BE2C (cell line): ENCODE data around the gene MED19.
A peak's percentile ranks its signal among the peaks of the same experiment; 100 is the strongest.

ENCODE experiments used
- DNase-seq: peaks from one replicate; pipeline ENCODE4 v3.0.0-alpha.2; 2020
- H3K27me3 ChIP-seq: fragments of 250-450 bp; sonication (Bioruptor Pico); 2 replicates; pipeline ENCODE4 v1.5.1; 2020; ENCODE audit warnings: mild to moderate bottlenecking
- H3K36me3 ChIP-seq: fragments of 250-450 bp; sonication (Bioruptor Pico); 2 replicates; pipeline ENCODE4 v1.5.1; 2020; ENCODE audit warnings: mild to moderate bottlenecking
- H3K4me1 ChIP-seq: fragments of 250-450 bp; sonication (Bioruptor Pico); 2 replicates; pipeline ENCODE4 v1.5.1; 2020
- H3K4me3 ChIP-seq: 2 replicates; pipeline ENCODE4 v1.5.1; 2011; ENCODE audit warnings: low read depth, low read length
- H3K9me3 ChIP-seq: fragments of 250-450 bp; sonication (Bioruptor Pico); 2 replicates; pipeline ENCODE4 v1.5.1; 2020
- CTCF ChIP-seq: IDR thresholded peaks from 2 replicates; pipeline ENCODE4 v1.5.1; 2012; ENCODE audit warnings: mild to moderate bottlenecking, low read depth, low read length

MED19 gene

GRCh38 chr11:57659669-57660068, 52.3 kb downstream of the MED19 start:
- no peaks in the 10 kb centered on the region for H3K4me1 ChIP-seq
- TF ChIP-seq CTCF = no peak
- no peaks in the 10 kb centered on the region for H3K27me3 ChIP-seq
- DNase-seq = no peak
- H3K9me3 ChIP-seq = no peaks in the 10 kb centered on the region
- H3K4me3 ChIP-seq = no peak overlapping the region
- H3K36me3 ChIP-seq = no peaks in the 10 kb centered on the region

DNA sequence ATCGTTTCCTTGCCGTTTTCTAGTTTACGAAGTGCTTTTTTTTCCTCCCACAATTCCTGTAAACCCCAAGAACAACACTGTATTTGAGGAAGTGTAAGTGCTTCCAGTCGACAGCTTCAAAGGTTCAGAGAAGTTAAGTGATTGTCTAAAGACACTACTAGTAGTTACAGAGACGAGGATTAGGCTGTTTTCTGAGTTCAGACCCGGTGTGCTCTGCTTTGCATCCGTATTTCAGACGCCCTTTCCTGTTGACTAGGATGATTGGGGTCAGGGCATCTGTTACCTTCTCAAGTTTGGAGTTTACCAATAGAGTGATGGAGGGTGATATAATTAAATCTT, 54.0 kb downstream of the MED19 start:
- no peak for DNase-seq
- H3K36me3 ChIP-seq = no peaks in the 10 kb centered on the region

DNA sequence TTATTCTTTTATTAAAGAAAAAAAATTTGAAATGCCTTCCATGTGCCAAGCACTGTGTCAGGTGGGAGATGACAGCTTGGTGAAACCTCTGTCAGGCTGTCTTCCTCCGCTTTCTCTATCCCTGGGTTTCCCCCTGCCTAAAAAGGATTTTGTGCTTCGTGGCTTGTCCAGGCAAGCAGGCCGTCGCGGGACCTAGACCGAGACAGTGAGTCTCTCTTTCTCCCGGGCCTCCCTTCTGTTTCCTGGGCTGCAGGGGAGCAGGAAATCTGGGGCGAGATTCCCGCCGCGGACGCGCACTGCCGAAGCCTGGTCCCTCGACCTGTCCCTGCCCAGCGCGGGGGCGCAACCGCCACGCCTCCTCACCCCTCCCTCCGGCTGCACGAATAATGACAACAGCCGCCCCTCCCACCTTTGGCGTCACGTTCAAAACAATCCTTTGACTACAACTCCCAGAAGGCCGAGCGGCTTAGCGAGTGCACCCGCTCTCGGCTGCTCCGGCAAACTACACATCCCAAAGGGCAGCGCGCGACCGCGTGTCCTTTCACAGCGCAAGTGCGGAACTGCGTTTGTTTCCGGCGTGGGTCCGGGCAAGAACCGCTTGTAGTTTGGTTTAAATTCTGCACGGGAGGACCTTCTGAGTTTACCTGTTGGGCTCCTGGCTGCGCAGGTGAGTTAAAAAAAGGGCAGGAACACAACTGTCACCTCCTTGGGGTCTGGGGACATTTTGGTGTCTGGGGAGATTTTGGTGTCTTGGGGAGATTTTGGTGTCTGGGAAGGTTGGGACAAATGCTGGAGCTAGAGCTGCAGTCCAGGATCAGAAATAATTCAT, 54.6 kb downstream of the MED19 start, which contains the start of gene CLP1:
CLP1 (plus strand) TSS at position 569 of the 829 bp plus-strand sequence. CDS start 1,715 bp downstream, outside the sequence.
- DNase-seq = peak; percentile 94
- Histone ChIP-seq H3K4me1 (no peaks in the 10 kb centered on the region), H3K27me3 (no peaks in the 10 kb centered on the region), H3K4me3 (peak within 1 kb of the TSS; percentile 74), H3K36me3 (no peaks in the 10 kb centered on the region), H3K9me3 (no peaks in the 10 kb centered on the region)
- no peak for TF ChIP-seq CTCF

More for the DNA sequence above, 54.0 kb downstream of the MED19 start:
- H3K9me3 ChIP-seq = no peaks in the 10 kb centered on the region
- no peak for TF ChIP-seq CTCF
- H3K27me3 ChIP-seq = no peaks in the 10 kb centered on the region
- H3K4me3 ChIP-seq = peak overlapping the region; percentile 74
- H3K4me1 ChIP-seq = no peaks in the 10 kb centered on the region

GRCh38 chr11:57656885-57657193, 55.2 kb downstream of the MED19 start:
- Histone ChIP-seq H3K9me3 (no peaks in the 10 kb centered on the region), H3K4me1 (no peaks in the 10 kb centered on the region), H3K27me3 (no peaks in the 10 kb centered on the region), H3K4me3 (peak overlapping the region; percentile 74), H3K36me3 (no peaks in the 10 kb centered on the region)
- no peak for TF ChIP-seq CTCF
- DNase-seq = no peak
